ENCODE results near the gene EIF4E3. TPM values are rescaled to one million over a fixed set of nuclear protein-coding genes. Genes with fewer than 3 reads are reported as not detected.

The EIF4E3 gene
- total RNA-seq, 1 donor = 21.1 TPM

DNA sequence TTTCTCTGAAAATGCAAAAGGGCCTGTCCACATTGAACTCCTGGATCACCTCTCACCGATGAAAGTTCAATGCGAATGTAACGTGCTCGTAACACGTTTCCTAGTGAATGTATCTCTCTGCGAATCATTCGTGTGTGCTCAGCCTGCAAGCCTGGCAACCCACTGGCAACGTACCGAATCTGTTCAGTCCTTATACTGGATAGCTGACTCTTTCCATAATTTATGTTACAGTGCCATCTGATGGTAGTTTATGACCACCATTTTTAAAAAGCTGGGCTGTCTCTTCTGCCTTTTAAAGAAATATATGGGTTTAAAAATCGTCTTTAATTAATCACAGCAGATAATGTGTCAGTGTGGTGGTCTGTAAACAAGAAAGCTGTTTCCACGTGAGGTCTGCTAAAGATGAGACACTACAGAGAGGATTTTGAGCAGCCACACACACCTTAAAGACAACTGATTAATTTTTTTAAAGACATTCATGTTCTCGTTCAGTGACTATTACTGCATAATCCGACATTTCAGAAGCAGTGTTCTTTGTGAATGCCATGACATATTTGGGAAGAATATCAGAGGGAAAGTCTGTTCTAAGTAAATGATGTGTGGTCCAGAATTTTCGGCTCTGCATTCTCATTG is 72.3 kb downstream of the EIF4E3 start:
- H3K4me3 ChIP-seq (ENCODE audit: low read length) = no peak overlapping the region
- H3K9me3 ChIP-seq (ENCODE audit: low read depth, low read length) = no peaks in the 10 kb centered on the region
- H3K27me3 ChIP-seq (ENCODE audit: insufficient read depth, low read length) = no peaks in the 10 kb centered on the region
- no peaks in the 10 kb centered on the region for H3K4me1 ChIP-seq (ENCODE audit: insufficient read depth, low read length)

- H3K4me1 ChIP-seq (ENCODE audit: insufficient read depth, low read length) = no peaks in the 10 kb centered on the region
- H3K4me3 ChIP-seq (ENCODE audit: low read length) = no peak overlapping the region
- H3K27me3 ChIP-seq (ENCODE audit: insufficient read depth, low read length) = no peaks in the 10 kb centered on the region
- H3K9me3 ChIP-seq (ENCODE audit: low read depth, low read length) = no peaks in the 10 kb centered on the region
Observed at GRCh38 chr3:71651625-71652024, 73.6 kb downstream of the EIF4E3 start.

DNA sequence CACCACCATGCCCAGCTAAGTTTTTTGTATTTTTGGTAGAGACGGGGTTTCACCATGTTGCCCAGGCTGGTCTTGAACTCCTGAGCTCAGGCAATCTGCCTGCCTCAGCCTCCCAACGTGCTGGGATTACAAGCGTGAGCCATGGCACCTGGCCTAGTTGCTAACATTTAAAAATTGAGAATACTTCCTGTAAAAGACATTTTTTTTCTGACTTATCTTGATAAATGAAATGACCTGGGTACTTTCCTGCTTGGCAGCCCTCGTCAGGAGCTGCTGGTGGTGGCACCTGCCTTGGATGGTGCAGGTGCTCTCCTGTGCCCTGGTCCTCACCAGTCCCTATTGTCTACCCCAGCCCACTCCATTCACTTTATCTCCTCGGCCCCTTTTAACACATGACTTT is 74.8 kb downstream of the EIF4E3 start:
- H3K4me1 ChIP-seq (ENCODE audit: insufficient read depth, low read length) = no peaks in the 10 kb centered on the region
- H3K27me3 ChIP-seq (ENCODE audit: insufficient read depth, low read length) = no peaks in the 10 kb centered on the region
- H3K4me3 ChIP-seq (ENCODE audit: low read length) = no peak overlapping the region
- H3K9me3 ChIP-seq (ENCODE audit: low read depth, low read length) = no peaks in the 10 kb centered on the region

GRCh38 chr3:71649757-71650156 is 75.4 kb downstream of the EIF4E3 start:
- no peaks in the 10 kb centered on the region for H3K27me3 ChIP-seq (ENCODE audit: insufficient read depth, low read length)
- no peaks in the 10 kb centered on the region for H3K4me1 ChIP-seq (ENCODE audit: insufficient read depth, low read length)
- no peaks in the 10 kb centered on the region for H3K9me3 ChIP-seq (ENCODE audit: low read depth, low read length)
- no peak overlapping the region for H3K4me3 ChIP-seq (ENCODE audit: low read length)

- Histone ChIP-seq H3K27me3 (ENCODE audit: insufficient read depth, low read length) (no peaks in the 10 kb centered on the region), H3K4me3 (ENCODE audit: low read length) (no peak overlapping the region), H3K4me1 (ENCODE audit: insufficient read depth, low read length) (no peaks in the 10 kb centered on the region), H3K9me3 (ENCODE audit: low read depth, low read length) (no peaks in the 10 kb centered on the region)
Observed at GRCh38 chr3:71647751-71648150, 77.5 kb downstream of the EIF4E3 start.

GRCh38 chr3:71646971-71647370 is 78.2 kb downstream of the EIF4E3 start:
- no peaks in the 10 kb centered on the region for H3K27me3 ChIP-seq (ENCODE audit: insufficient read depth, low read length)
- no peaks in the 10 kb centered on the region for H3K4me1 ChIP-seq (ENCODE audit: insufficient read depth, low read length)
- no peaks in the 10 kb centered on the region for H3K9me3 ChIP-seq (ENCODE audit: low read depth, low read length)
- H3K4me3 ChIP-seq (ENCODE audit: low read length) = no peak overlapping the region

DNA sequence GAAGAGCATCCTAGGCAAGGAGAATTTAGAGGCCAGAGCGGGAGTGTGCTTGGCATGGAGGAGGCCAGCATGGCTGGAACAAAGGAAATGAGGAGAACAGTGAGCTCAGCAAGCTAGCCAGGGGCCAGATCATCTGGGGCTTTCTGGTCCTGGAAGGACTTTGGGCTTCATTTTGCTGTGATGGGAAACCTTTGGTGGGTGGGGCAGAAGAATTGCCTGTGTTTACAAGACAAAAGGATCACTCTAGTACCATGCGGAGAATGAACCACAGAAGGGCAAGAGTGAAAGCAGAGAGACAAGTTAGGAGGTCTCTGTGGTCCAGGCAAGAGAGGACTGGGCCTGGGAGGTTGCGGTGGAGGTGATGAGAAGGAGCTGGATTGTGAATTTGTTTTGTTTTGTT is 80.1 kb downstream of the EIF4E3 start:
- H3K9me3 ChIP-seq (ENCODE audit: low read depth, low read length) = no peaks in the 10 kb centered on the region
- H3K4me1 ChIP-seq (ENCODE audit: insufficient read depth, low read length) = peaks cover 7% of the 10 kb centered on the region
- H3K27me3 ChIP-seq (ENCODE audit: insufficient read depth, low read length) = no peaks in the 10 kb centered on the region
- H3K4me3 ChIP-seq (ENCODE audit: low read length) = no peak overlapping the region

DNA sequence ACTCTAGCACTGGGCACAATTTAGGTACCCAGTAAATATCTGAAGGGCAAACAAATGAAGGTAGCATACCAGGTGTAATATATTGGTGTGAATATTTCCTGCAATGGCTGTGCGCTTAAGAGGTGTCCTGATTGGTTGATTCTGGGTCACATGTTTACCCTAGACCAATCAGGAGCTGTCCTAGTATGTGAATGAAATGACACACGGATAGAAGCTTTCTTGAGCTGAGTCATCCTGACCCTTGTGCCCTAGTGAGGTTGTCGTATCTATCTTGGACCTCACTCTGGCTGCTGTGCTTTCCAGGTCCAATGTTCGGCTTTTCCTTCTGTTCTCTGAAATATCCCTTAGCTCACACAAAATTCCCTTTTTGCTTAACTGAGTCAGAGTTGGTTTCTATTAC is 83.5 kb downstream of the EIF4E3 start:
- peaks cover 7% of the 10 kb centered on the region for H3K4me1 ChIP-seq (ENCODE audit: insufficient read depth, low read length)
- no peak overlapping the region for H3K4me3 ChIP-seq (ENCODE audit: low read length)
- no peaks in the 10 kb centered on the region for H3K9me3 ChIP-seq (ENCODE audit: low read depth, low read length)
- H3K27me3 ChIP-seq (ENCODE audit: insufficient read depth, low read length) = no peaks in the 10 kb centered on the region

- H3K4me3 ChIP-seq (ENCODE audit: low read length) = no peak overlapping the region
- peaks cover 7% of the 10 kb centered on the region for H3K4me1 ChIP-seq (ENCODE audit: insufficient read depth, low read length)
- no peaks in the 10 kb centered on the region for H3K9me3 ChIP-seq (ENCODE audit: low read depth, low read length)
- no peaks in the 10 kb centered on the region for H3K27me3 ChIP-seq (ENCODE audit: insufficient read depth, low read length)
Observed at GRCh38 chr3:71640331-71640983, 84.7 kb downstream of the EIF4E3 start.

GRCh38 chr3:71636482-71636881 is 88.7 kb downstream of the EIF4E3 start:
- no peak overlapping the region for H3K4me3 ChIP-seq (ENCODE audit: low read length)
- H3K4me1 ChIP-seq (ENCODE audit: insufficient read depth, low read length) = peaks cover 7% of the 10 kb centered on the region
- no peaks in the 10 kb centered on the region for H3K27me3 ChIP-seq (ENCODE audit: insufficient read depth, low read length)
- no peaks in the 10 kb centered on the region for H3K9me3 ChIP-seq (ENCODE audit: low read depth, low read length)

DNA sequence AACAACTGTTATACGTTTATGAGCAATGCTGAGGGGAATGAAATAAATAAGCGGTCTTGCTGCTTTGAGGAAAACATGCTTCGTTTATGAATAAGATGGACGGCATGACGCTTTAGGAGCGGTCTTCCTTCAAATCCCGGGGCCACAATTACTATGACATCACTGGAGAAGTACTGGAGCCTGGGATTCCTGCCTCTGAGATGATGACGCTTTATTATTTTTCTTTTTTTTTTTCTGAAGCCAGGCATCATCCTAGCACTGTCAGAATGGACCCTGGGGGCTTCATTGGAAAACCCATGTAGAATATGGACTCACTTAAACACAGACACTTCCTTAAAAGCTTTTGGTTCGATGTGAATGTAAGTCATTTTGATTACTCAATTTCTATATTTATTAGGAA is 89.2 kb downstream of the EIF4E3 start:
- Histone ChIP-seq H3K4me3 (ENCODE audit: low read length) (no peak overlapping the region), H3K27me3 (ENCODE audit: insufficient read depth, low read length) (no peaks in the 10 kb centered on the region), H3K4me1 (ENCODE audit: insufficient read depth, low read length) (peaks cover 8% of the 10 kb centered on the region), H3K9me3 (ENCODE audit: low read depth, low read length) (no peaks in the 10 kb centered on the region)

DNA sequence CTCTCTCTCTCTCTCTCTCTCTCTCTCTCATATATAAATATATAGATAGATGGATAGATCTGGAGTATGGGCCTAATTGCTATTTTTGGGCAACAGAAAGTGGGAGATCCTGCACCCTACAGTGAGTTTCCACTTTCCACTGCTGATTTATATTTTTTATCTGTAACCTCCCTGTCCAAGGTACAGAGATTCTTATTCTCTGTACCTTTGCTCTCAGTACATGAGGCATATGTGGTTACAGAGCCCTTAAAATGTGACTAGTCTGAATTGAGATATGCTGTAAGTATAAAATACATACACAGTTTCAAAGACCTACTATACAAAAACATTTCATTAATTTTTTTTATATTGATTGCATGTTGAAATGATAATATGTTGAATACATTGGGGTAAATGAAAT is 90.5 kb downstream of the EIF4E3 start:
- Histone ChIP-seq H3K27me3 (ENCODE audit: insufficient read depth, low read length) (no peaks in the 10 kb centered on the region), H3K9me3 (ENCODE audit: low read depth, low read length) (no peaks in the 10 kb centered on the region), H3K4me1 (ENCODE audit: insufficient read depth, low read length) (peaks cover 14% of the 10 kb centered on the region)

GRCh38 chr3:71629711-71630110 is 95.5 kb downstream of the EIF4E3 start:
- H3K9me3 ChIP-seq (ENCODE audit: low read depth, low read length) = no peaks in the 10 kb centered on the region
- no peak overlapping the region for H3K4me3 ChIP-seq (ENCODE audit: low read length)
- peaks cover 25% of the 10 kb centered on the region for H3K4me1 ChIP-seq (ENCODE audit: insufficient read depth, low read length)

More for the DNA sequence above, 90.5 kb downstream of the EIF4E3 start:
- H3K4me3 ChIP-seq (ENCODE audit: low read length) = no peak overlapping the region

GRCh38 chr3:71629289-71629688 is 95.9 kb downstream of the EIF4E3 start:
- Histone ChIP-seq H3K4me1 (ENCODE audit: insufficient read depth, low read length) (peaks cover 25% of the 10 kb centered on the region), H3K27me3 (ENCODE audit: insufficient read depth, low read length) (no peaks in the 10 kb centered on the region), H3K4me3 (ENCODE audit: low read length) (no peak overlapping the region), H3K9me3 (ENCODE audit: low read depth, low read length) (no peaks in the 10 kb centered on the region)

More at GRCh38 chr3:71629711-71630110, 95.5 kb downstream of the EIF4E3 start:
- no peaks in the 10 kb centered on the region for H3K27me3 ChIP-seq (ENCODE audit: insufficient read depth, low read length)

DNA sequence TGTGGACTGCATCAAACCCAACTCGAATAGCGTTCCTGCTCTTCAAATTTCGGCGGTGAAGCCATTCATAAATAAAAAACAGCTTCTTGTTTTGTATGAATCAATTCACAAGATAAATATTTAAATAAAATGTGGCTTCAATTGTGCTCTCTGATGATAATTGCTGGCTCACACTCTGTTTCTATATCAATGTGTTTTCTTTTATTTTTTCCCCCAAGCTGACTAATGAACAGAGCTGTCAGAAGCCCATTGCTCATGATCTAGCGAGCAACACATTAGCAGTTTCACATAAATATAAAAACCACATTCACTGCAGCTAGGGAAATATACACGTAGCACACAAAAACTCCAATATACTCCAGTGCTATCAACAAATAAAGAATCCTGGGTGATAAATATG is 96.7 kb downstream of the EIF4E3 start:
- Histone ChIP-seq H3K4me1 (ENCODE audit: insufficient read depth, low read length) (peaks cover 25% of the 10 kb centered on the region), H3K9me3 (ENCODE audit: low read depth, low read length) (no peaks in the 10 kb centered on the region), H3K4me3 (ENCODE audit: low read length) (no peak overlapping the region), H3K27me3 (ENCODE audit: insufficient read depth, low read length) (no peaks in the 10 kb centered on the region)

GRCh38 chr3:71625676-71626075 is 99.5 kb downstream of the EIF4E3 start:
- H3K4me1 ChIP-seq (ENCODE audit: insufficient read depth, low read length) = peaks cover 22% of the 10 kb centered on the region
- H3K9me3 ChIP-seq (ENCODE audit: low read depth, low read length) = no peaks in the 10 kb centered on the region
- no peaks in the 10 kb centered on the region for H3K27me3 ChIP-seq (ENCODE audit: insufficient read depth, low read length)
- H3K4me3 ChIP-seq (ENCODE audit: low read length) = no peak overlapping the region

Data from mononuclear cell (primary cell).